Measurements from ENCODE around the gene KRTAP5-6. TPM values are rescaled to one million over a fixed set of nuclear protein-coding genes. Genes with fewer than 3 reads are reported as not detected.
"Not testable (repeated sequence)": the region's sequence is repeated elsewhere in the genome, so short reads cannot be mapped to it uniquely, and the experiment has no call there.

KRTAP5-6 gene
- total RNA-seq, 2 donors from 2014 or later, result not detected

- Histone ChIP-seq H3K4me3 (no peak overlapping the region), H3K27ac (no peak overlapping the region), H3K4me1 (ENCODE audit: control insufficient read depth in 1 of 2, low read depth in 2 of 2) (no peaks in the 10 kb centered on the region), H3K9me3 (no peaks in the 10 kb centered on the region), H3K36me3 (no peaks in the 10 kb centered on the region), H3K27me3 (replicated peaks; ENCODE audit: insufficient read depth) (no peaks in the 10 kb centered on the region)
- DNase-seq (ENCODE audit: low spot score), result no peak
- TF ChIP-seq CTCF (IDR thresholded peaks at IDR 0.05), result no peak
- no peak for ATAC-seq (ENCODE audit: insufficient number of reproducible peaks, low FRiP score, low read depth)
Measured at GRCh38 chr11:1667121-1667850, 29.7 kb upstream of the KRTAP5-6 start.

GRCh38 chr11:1667906-1668305 is 29.1 kb upstream of the KRTAP5-6 start:
- H3K36me3 ChIP-seq, result no peaks in the 10 kb centered on the region
- DNase-seq (ENCODE audit: low spot score) (no peak), ATAC-seq (ENCODE audit: insufficient number of reproducible peaks, low FRiP score, low read depth) (no peak)
- TF ChIP-seq CTCF (IDR thresholded peaks at IDR 0.05), result no peak
- no peak overlapping the region for H3K27ac ChIP-seq
- no peaks in the 10 kb centered on the region for H3K4me1 ChIP-seq (ENCODE audit: control insufficient read depth in 1 of 2, low read depth in 2 of 2)
- no peaks in the 10 kb centered on the region for H3K9me3 ChIP-seq
- no peak overlapping the region for H3K4me3 ChIP-seq
- H3K27me3 ChIP-seq (replicated peaks; ENCODE audit: insufficient read depth), result no peaks in the 10 kb centered on the region

GRCh38 chr11:1668911-1669473 is 28.0 kb upstream of the KRTAP5-6 start:
- no peaks in the 10 kb centered on the region for H3K36me3 ChIP-seq
- no peaks in the 10 kb centered on the region for H3K9me3 ChIP-seq
- H3K4me1 ChIP-seq (ENCODE audit: control insufficient read depth in 1 of 2, low read depth in 2 of 2), result no peaks in the 10 kb centered on the region
- no peaks in the 10 kb centered on the region for H3K27me3 ChIP-seq (replicated peaks; ENCODE audit: insufficient read depth)
- no peak overlapping the region for H3K4me3 ChIP-seq
- TF ChIP-seq CTCF (IDR thresholded peaks at IDR 0.05), result no peak
- DNase-seq (ENCODE audit: low spot score), result no peak
- no peak for ATAC-seq (ENCODE audit: insufficient number of reproducible peaks, low FRiP score, low read depth)
- no peak overlapping the region for H3K27ac ChIP-seq

- no peak overlapping the region for H3K4me3 ChIP-seq
- no peak for TF ChIP-seq CTCF (IDR thresholded peaks at IDR 0.05)
- no peaks in the 10 kb centered on the region for H3K36me3 ChIP-seq
- no peaks in the 10 kb centered on the region for H3K4me1 ChIP-seq (ENCODE audit: control insufficient read depth in 1 of 2, low read depth in 2 of 2)
- DNase-seq (ENCODE audit: low spot score) (no peak), ATAC-seq (ENCODE audit: insufficient number of reproducible peaks, low FRiP score, low read depth) (no peak)
- H3K9me3 ChIP-seq, result no peaks in the 10 kb centered on the region
- no peaks in the 10 kb centered on the region for H3K27me3 ChIP-seq (replicated peaks; ENCODE audit: insufficient read depth)
- no peak overlapping the region for H3K27ac ChIP-seq
Measured at GRCh38 chr11:1669546-1670218, 27.3 kb upstream of the KRTAP5-6 start.

- not testable (repeated sequence) for H3K4me3 ChIP-seq; DNase-seq (ENCODE audit: low spot score); H3K36me3 ChIP-seq; H3K27ac ChIP-seq; H3K9me3 ChIP-seq; H3K27me3 ChIP-seq (replicated peaks; ENCODE audit: insufficient read depth); ATAC-seq (ENCODE audit: insufficient number of reproducible peaks, low FRiP score, low read depth); H3K4me1 ChIP-seq (ENCODE audit: control insufficient read depth in 1 of 2, low read depth in 2 of 2)
Measured at GRCh38 chr11:1670457-1670856, 26.5 kb upstream of the KRTAP5-6 start.
